OCI-LY1 (cell line): ENCODE results near the gene ZBTB16.

ENCODE experiments used
- H2AFZ ChIP-seq: fragments of 200-600 bp; sonication (generic), shearing (Covaris generic); 2 replicates; pipeline ENCODE4 v1.6.0; 2014; ENCODE audit warnings: antibody characterized with exemption, mild to moderate bottlenecking, low read length
- H3F3A ChIP-seq: fragments of 200-600 bp; sonication (generic), shearing (Covaris generic); 2 replicates; pipeline ENCODE4 v1.6.0; 2014; ENCODE audit warnings: mild to moderate bottlenecking, antibody characterized with exemption, low read length, moderate library complexity; ENCODE audit not compliant: insufficient read depth
- H3K27ac ChIP-seq: fragments of 200-600 bp; sonication (generic); 2 replicates; pipeline ENCODE4 v1.5.1; 2014; ENCODE audit warnings: low read length, mixed run types, mild to moderate bottlenecking, low read depth; ENCODE audit not compliant: poor library complexity, severe bottlenecking
- H3K27me3 ChIP-seq: fragments of 200-600 bp; sonication (generic); 2 replicates; pipeline ENCODE4 v1.6.0; 2014; ENCODE audit warnings: antibody characterized with exemption, mild to moderate bottlenecking, low read length, moderate library complexity; ENCODE audit not compliant: insufficient read depth
- H3K36me3 ChIP-seq: fragments of 200-600 bp; sonication (generic); 2 replicates; pipeline ENCODE4 v1.6.1; 2014; ENCODE audit warnings: mild to moderate bottlenecking, antibody characterized with exemption, low read length, moderate library complexity, mixed read lengths; ENCODE audit not compliant: insufficient read depth
- H3K4me1 ChIP-seq: fragments of 200-600 bp; sonication (generic); 2 replicates; pipeline ENCODE4 v1.5.1; 2014; ENCODE audit warnings: mild to moderate bottlenecking, low read length, moderate library complexity; ENCODE audit not compliant: insufficient read depth, severe bottlenecking
- H3K4me2 ChIP-seq: fragments of 200-600 bp; sonication (generic), shearing (Covaris generic); 2 replicates; pipeline ENCODE4 v1.6.1; 2014; ENCODE audit warnings: low read length
- H3K4me3 ChIP-seq: fragments of 200-600 bp; sonication (generic); 2 replicates; pipeline ENCODE4 v1.5.1; 2014; ENCODE audit warnings: low read length, low read depth, mild to moderate bottlenecking, mixed read lengths; ENCODE audit not compliant: poor library complexity, severe bottlenecking
- H3K79me2 ChIP-seq: fragments of 200-600 bp; shearing (Covaris generic); 2 replicates; pipeline ENCODE4 v1.6.1; 2016; ENCODE audit warnings: mixed run types, low read length, mixed read lengths; ENCODE audit not compliant: insufficient read depth
- H3K9ac ChIP-seq: fragments of 200-600 bp; sonication (generic), shearing (Covaris generic); 2 replicates; pipeline ENCODE4 v1.6.1; 2014; ENCODE audit warnings: mild to moderate bottlenecking, low read length, mixed read lengths
- H3K9me2 ChIP-seq: fragments of 200-600 bp; sonication (generic), shearing (Covaris generic); 2 replicates; pipeline ENCODE4 v1.6.1; 2014; ENCODE audit warnings: low read depth, mild to moderate bottlenecking, low read length, mixed read lengths
- H3K9me3 ChIP-seq: fragments of 200-600 bp; shearing (Covaris generic); 2 replicates; pipeline ENCODE4 v1.6.1; 2014; ENCODE audit warnings: low read length, mixed read lengths
- H4K20me1 ChIP-seq: fragments of 200-600 bp; sonication (generic), shearing (Covaris generic); 2 replicates; pipeline ENCODE4 v1.6.0; 2016; ENCODE audit warnings: mild to moderate bottlenecking, low read length; ENCODE audit not compliant: insufficient read depth
- EZH2 ChIP-seq: fragments of 200-600 bp; sonication (generic), shearing (Covaris generic); IDR thresholded peaks from 2 replicates; pipeline ENCODE4 v1.8.0; 2017; ENCODE audit warnings: borderline replicate concordance, mixed run types, mild to moderate bottlenecking, antibody characterized with exemption, low read length, moderate library complexity, mixed read lengths
- TF ChIP-seq, protein P1 (sequence below): fragments of 200-600 bp; sonication (generic), shearing (Covaris generic); IDR thresholded peaks from 2 replicates; pipeline ENCODE4 v1.5.1; 2017; ENCODE audit warnings: mild to moderate bottlenecking, antibody characterized with exemption, low read length, moderate library complexity, mixed read lengths

The ZBTB16 gene

GRCh38 chr11:114132944-114133394 lies 73.5 kb downstream of the ZBTB16 start:
- Histone ChIP-seq H3K4me1 (no peaks in the 10 kb centered on the region), H2AFZ (no peak overlapping the region), H3K4me3 (no peak overlapping the region), H3F3A (no peaks in the 10 kb centered on the region), H3K9me2 (no peaks in the 10 kb centered on the region), H3K9me3 (no peaks in the 10 kb centered on the region), H3K36me3 (no peaks in the 10 kb centered on the region), H4K20me1 (no peaks in the 10 kb centered on the region), H3K9ac (no peak overlapping the region), H3K79me2 (no peaks in the 10 kb centered on the region), H3K27me3 (no peaks in the 10 kb centered on the region), H3K4me2 (no peak overlapping the region), H3K27ac (no peak overlapping the region)
- TF ChIP-seq, protein P1, sequence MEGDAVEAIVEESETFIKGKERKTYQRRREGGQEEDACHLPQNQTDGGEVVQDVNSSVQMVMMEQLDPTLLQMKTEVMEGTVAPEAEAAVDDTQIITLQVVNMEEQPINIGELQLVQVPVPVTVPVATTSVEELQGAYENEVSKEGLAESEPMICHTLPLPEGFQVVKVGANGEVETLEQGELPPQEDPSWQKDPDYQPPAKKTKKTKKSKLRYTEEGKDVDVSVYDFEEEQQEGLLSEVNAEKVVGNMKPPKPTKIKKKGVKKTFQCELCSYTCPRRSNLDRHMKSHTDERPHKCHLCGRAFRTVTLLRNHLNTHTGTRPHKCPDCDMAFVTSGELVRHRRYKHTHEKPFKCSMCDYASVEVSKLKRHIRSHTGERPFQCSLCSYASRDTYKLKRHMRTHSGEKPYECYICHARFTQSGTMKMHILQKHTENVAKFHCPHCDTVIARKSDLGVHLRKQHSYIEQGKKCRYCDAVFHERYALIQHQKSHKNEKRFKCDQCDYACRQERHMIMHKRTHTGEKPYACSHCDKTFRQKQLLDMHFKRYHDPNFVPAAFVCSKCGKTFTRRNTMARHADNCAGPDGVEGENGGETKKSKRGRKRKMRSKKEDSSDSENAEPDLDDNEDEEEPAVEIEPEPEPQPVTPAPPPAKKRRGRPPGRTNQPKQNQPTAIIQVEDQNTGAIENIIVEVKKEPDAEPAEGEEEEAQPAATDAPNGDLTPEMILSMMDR = no peak
- TF ChIP-seq EZH2 = no peak

DNA sequence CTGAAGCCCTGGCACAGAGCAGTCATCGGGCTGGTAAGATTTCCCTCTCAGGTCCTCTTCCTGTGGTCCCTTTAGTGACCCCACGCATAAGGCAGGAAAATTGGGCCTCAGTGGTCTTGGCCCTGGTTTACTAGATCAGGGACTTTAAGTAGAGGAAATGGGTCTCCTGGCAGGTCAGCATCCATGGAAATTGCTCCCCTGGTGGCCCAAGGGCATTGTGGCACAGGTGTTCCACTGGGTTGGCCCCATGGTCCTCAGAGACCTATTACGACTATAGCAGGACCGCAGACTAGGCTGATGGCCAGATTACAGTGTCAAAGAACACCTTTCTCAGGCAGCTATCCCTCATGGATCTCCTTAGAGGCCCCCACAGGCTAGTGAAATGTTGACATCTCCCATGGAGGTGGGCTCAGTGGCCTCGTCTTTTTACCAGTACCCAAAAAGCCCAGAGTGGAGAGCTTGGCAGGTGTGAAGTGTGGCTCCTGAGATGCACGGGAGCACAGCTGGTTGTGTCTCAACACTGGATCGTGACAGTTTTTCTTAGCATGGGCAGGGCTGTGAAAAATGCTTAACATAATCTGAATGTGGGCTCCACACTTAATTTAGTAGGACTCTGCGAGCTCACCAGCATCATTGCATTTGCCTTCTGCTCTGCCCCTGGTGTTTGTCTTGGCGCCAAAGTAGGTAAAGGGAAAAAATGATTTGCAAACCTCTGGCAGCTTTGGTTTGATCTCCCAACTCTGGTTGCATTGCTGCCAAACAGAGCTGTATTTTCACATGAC lies 74.2 kb downstream of the ZBTB16 start:
- Histone ChIP-seq H3K4me2 (no peak overlapping the region), H3K4me3 (no peak overlapping the region), H3K27ac (no peak overlapping the region), H2AFZ (no peak overlapping the region), H3K9me3 (no peaks in the 10 kb centered on the region), H3K79me2 (no peaks in the 10 kb centered on the region), H3K36me3 (no peaks in the 10 kb centered on the region), H4K20me1 (no peaks in the 10 kb centered on the region), H3K9ac (no peak overlapping the region), H3K9me2 (no peaks in the 10 kb centered on the region), H3K4me1 (no peaks in the 10 kb centered on the region), H3K27me3 (no peaks in the 10 kb centered on the region), H3F3A (no peaks in the 10 kb centered on the region)
- TF ChIP-seq, protein P1 = no peak
- no peak for TF ChIP-seq EZH2

GRCh38 chr11:114134870-114135269 lies 75.4 kb downstream of the ZBTB16 start:
- TF ChIP-seq, protein P1 = no peak
- TF ChIP-seq EZH2 = no peak
- Histone ChIP-seq H3K9me3 (no peaks in the 10 kb centered on the region), H3K79me2 (no peaks in the 10 kb centered on the region), H3K4me1 (peaks cover 11% of the 10 kb centered on the region), H3K36me3 (no peaks in the 10 kb centered on the region), H3K9me2 (no peaks in the 10 kb centered on the region), H3K4me3 (no peak overlapping the region), H4K20me1 (no peaks in the 10 kb centered on the region), H2AFZ (no peak overlapping the region), H3K27ac (no peak overlapping the region), H3K4me2 (no peak overlapping the region), H3K9ac (no peak overlapping the region), H3K27me3 (no peaks in the 10 kb centered on the region), H3F3A (no peaks in the 10 kb centered on the region)
